ENCODE results near the gene ANO10.
"Not testable (repeated sequence)": the region's sequence is repeated elsewhere in the genome, so short reads cannot be mapped to it uniquely, and the experiment has no call there.

ANO10 gene

DNA sequence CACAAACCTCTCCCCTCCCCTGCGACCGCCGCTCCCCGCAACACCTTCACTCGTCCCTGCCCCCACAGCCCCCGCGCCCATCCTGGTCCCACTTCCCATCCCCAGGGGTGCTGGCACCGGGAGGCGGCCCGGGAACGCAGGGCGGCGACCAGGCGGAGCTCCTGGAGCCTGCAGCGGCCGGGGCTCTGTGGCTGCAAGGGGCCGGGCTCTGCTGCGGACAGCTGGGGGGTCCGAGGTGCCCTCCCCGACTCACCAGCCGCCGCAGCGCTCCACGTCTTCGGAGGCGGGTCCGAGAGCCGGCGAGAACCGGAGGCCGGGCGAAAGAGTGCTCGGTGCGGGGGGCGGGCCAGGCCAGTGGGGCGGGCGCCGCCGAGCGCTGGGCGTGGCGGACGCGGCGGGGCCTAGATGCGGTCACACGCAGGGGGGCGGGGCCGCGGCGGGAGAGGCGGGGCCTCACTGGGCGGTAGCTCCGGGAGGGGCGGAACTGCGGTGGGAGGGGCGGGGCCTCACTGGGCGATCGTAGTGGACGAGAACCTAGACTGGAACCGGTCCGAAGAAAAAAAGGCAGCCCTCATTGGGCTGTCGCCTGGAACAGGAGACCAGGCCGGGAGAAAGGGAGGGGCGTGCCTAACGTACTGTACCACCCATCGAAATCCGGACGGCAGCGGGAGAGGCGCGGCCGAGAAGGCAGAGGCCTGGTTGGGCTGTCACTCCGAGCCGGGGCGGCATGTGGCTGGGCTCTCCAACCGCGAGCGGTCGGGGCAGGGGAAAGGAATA, at the start of gene ANO10:
TSS of gene ANO10 (minus strand) at position 356 of the 777 bp plus-strand sequence. CDS start 16,159 bp downstream, outside the sequence.
- peak; percentile 85 to 95 (median 92) for DNase-seq

DNA sequence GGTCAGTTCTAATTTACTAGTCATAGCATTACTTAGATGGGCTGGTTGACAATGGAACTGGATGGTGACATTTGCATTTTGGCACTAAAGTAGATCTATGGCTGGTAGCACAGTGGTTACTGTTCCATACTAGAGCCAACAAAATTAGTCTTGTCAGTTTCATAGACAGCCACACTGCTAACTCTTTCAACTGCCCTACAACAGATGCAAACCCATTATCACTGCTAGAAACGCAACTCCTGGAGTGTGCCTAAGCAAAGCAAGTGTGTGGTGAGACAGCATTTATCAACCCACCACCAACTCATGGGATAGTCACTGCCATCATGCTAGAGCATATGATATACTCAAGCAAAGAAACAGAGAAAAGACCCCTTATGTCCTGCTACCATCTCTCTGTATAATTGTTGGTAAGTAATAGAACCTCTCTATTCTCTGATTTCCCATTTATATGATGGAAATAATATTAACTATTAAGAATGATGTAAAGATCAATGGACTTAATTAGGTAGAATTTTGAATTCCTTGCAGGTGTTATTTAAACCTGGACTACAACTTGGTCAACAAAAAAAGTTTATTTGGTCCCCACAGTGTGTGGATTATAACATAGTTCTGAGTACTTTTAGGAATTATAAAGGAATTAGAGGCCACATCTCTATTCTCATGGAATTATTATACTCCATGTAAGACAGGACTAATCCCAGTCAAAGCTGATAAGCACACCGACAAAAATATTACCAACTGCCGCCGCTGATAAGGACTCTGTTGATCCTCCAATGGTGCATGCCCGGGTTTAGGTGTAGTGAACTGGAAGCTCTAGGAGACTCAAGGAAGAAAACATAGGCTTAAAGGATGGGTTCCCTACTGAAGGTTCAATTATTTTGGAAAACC, 49.1 kb upstream of the ANO10 start:
- no peak for DNase-seq

- DNase-seq = not testable (repeated sequence)
Observed at GRCh38 chr3:43665011-43665410, 43.2 kb upstream of the ANO10 start.

DNA sequence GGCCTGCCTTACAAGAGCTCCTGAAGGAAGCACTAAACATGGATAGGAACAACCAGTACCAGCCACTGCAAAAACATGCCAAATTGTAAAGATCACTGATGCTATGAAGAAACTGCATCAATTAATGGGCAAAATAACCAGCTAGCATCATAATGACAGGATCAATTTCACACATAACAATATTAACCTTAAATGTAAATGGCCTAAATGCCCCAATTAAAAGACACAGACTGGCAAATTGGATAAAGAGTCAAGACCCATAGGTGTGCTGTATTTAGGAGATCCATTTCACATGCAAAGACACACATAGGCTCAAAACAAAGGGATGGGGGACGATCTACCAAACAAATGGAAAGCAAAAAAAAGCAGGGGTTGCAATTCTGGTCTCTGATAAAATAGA, 39.6 kb upstream of the ANO10 start:
- not testable (repeated sequence) for DNase-seq

DNA sequence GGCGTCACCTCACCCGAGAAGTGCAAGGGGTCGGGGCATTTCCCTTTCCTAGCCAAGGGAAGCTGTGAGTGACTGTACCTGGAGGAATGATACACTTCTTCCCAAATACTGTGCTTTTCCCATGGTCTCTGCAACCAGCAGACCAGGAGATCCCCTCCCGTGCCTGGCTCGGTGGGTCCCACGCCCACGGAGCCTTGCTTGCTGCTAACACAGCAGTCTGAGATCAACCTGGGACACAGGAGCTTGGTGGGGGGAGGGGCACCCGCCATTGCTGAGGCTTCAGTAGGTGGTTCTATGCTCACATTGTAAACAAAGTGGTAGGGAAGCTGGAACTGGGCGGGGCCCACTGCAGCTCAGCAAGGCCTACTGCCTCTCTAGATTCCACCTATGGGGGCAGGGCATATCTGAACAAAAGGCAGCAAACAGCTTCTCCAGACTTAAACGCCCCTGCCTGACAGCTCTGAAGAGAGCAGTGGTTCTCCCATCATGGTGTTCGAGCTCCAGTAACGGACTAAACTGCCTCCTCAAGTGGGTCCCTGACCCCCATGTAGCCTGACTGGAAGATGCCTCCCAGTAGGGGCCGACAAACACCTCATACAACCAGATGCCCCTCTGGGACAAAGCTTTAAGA, 37.6 kb upstream of the ANO10 start:
- no peak for DNase-seq

DNA sequence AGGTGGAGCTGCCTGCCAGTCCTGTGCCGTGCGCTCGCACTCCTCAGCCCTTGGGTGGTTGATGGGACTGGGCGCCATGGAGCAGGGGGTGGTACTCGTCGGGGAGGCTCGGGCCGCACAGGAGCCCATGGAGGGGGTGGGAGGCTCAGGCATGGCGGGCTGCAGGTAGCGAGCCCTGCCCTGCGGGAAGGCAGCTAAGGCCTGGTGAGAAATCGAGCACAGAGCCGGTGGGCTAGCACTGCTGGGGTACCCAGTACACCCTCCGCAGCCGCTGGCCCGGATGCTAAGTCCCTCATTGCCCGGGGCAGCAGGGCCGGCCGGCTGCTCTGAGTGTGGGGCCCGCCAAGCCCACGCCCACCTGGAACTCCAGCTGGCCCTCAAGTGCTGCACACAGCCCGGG, 34.6 kb upstream of the ANO10 start:
- not testable (repeated sequence) for DNase-seq

GRCh38 chr3:43650345-43650744, 28.5 kb upstream of the ANO10 start:
- no peak for DNase-seq

DNA sequence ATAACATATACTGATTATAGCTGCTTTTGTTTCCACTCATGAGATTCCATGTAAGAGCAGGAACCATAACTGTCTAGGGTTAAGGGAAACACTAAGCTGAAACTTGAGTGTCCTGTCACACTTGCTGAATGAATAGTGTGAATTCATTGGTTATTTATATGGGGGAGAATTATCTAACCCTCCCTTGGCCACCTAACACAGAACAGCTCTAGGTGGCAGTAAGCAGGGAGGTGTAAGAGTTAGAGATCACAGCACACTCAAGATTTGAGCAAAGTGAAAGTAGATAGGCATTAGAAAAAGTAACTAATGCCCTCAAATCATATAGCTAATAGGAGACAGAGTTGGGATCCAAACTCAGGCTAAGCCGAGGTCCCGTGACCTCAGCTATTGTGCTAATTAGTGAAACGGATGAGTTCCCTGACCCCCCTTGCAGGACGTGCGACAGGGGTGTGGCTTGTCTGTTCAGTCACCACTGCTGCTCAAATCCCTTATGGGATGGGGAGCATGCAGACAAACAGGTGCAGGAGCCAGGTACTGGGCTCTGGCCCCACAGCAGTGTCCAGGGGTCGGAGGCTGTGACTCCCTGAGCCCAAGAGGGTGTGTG, 27.7 kb upstream of the ANO10 start:
- DNase-seq = no peak

DNA sequence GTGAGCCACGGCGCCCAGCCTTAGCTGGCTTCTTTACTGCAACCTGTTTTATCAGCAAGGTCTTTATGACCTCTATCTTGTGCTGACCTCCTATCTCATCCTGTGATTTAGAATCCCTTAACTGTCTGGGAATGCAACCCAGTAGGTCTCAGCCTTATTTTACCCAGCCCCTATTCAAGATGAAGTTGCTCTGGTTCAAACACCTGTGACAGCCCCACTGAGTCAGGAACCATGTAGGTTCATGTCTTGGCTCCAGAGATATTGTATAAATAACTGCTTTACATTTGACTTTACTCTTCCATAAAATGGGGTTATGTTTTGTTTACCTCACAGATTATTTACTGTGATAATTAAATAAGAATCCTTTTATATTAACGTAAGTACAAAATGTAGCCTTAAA, 27.1 kb upstream of the ANO10 start:
- no peak for DNase-seq

- DNase-seq = no peak
Observed at GRCh38 chr3:43647331-43648166, 25.7 kb upstream of the ANO10 start.

- DNase-seq = no peak
Observed at GRCh38 chr3:43644443-43644842, 22.6 kb upstream of the ANO10 start.

GRCh38 chr3:43641306-43642114, 19.7 kb upstream of the ANO10 start:
- no peak for DNase-seq

GRCh38 chr3:43640681-43641080, 18.9 kb upstream of the ANO10 start:
- no peak for DNase-seq

- no peak for DNase-seq
Observed at GRCh38 chr3:43638594-43639447, 17.0 kb upstream of the ANO10 start.

- DNase-seq = no peak
Observed at GRCh38 chr3:43637702-43638101, 15.9 kb upstream of the ANO10 start.

- DNase-seq = no peak
Observed at GRCh38 chr3:43632986-43633385, 11.2 kb upstream of the ANO10 start.

- no peak for DNase-seq
Observed at GRCh38 chr3:43632269-43632733, 10.5 kb upstream of the ANO10 start.

GRCh38 chr3:43629741-43630140, 7.9 kb upstream of the ANO10 start:
- no peak for DNase-seq

- no peak for DNase-seq
Observed at GRCh38 chr3:43629257-43629656, 7.4 kb upstream of the ANO10 start.

- no peak for DNase-seq
Observed at GRCh38 chr3:43627360-43627759, 5.5 kb upstream of the ANO10 start.

Data from activated naive CD4-positive, alpha-beta T cell (primary cell).